Stimulated activated CD4-positive, alpha-beta T cell treated with anti-CD3 and anti-CD28 coated beads, Interleukin-15, amount 100 ng/mL, for 1 hour (primary cell): ENCODE data around the gene NKAIN4.
"Not testable (repeated sequence)": the region's sequence is repeated elsewhere in the genome, so short reads cannot be mapped to it uniquely, and the experiment has no call there.

Experiments used
- DNase-seq, 2 donors: peaks; one replicate each; pipeline ENCODE4 v3.0.0-alpha.2; 2020; ENCODE audit warnings: low read depth in 1 of 2, low spot score in 1 of 2

Gene NKAIN4

DNA sequence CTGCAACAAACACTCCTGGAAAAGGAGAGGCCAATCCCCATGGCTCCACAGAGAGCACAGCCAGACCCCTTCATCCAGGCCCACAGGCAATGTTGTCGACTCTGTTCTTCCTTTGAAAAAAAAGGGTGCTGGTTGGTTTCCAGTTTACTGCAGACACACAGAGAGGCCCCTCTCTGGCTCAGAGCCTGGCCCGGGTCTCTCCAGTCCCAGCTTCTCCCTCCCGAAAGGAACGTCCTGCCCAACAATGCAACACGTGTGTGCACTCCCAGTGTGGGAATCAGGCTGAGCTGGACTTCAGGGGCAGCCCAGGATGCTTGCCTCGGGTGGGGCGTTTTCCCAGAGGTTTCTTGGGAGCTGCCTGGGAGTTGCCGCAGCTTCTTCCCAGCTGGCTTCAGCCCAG, 4.5 kb upstream of the NKAIN4 start:
- DNase-seq: no peak

DNA sequence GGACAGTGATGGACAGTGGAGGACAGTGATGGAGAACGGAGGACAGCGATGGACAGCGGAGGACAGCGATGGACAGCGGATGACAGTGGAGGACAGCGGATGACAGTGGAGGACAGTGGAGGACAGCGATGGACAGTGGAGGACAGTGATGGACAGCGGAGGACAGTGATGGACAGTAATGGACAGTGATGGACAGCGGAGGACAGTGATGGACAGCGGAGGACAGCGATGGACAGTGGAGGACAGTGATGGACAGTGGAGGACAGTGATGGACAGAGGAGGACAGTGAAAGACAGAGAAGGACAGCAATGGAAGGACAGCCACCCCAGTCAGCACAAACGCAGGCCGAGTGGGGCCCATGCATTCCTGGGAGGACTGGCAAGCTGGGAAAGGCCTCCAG, 3.4 kb upstream of the NKAIN4 start:
- no peak for DNase-seq

DNA sequence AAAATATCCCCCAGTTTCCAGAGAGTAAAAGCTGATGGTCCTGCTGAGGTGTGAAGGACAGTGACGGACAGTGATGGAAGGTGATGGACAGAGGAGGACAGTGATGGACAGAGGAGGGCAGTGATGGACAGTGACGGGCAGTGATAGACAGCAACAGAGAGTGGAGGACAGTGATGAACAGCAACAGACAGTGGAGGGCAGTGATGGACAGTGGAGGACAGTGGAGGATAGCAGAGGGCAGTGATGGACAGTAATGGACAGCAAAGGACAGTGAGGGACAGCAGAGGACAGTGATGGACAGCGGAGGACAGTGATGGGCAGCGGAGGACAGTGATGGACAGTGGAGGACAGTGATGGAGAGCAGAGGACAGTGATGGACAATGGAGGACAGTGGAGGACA, 2.7 kb upstream of the NKAIN4 start:
- DNase-seq: no peak

DNA sequence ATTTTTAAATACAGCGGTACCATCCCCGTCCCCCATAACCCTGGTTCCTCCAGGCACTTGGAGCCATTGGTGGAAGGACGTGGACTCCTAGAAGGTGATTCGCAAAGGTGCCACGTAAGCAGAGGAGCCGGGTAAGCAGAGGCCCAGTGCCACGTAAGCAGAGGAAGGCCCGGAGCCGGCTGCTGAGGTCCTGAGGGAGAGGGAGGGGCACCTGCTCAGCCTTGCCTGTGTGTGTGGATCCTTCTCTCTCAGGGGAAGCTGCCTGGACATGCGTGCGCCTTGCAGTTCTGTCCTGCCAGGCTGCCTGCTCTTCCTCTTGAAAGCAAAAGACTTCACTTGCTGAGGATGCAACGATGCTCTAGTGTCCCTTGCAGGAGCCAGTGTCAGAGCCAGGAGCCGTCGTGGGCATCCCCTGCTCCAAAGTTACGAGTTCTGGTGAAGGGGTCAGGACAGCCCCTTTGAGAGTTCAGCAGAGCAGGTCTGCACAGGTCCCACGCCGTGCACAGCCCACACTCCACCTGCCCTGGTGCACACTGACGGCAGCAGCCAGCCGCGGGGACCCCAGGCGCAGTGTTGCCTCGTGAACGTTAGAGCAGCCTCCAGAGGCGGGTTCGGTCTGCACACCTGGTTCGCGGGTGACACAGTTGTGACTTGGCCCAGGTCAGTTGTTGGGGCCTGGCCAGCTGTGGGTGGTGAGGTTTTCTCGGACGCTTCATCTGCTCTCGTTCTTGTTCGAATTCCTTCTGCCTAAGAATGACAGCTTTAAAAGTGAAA, 1.9 kb upstream of the NKAIN4 start:
- no peak for DNase-seq

DNA sequence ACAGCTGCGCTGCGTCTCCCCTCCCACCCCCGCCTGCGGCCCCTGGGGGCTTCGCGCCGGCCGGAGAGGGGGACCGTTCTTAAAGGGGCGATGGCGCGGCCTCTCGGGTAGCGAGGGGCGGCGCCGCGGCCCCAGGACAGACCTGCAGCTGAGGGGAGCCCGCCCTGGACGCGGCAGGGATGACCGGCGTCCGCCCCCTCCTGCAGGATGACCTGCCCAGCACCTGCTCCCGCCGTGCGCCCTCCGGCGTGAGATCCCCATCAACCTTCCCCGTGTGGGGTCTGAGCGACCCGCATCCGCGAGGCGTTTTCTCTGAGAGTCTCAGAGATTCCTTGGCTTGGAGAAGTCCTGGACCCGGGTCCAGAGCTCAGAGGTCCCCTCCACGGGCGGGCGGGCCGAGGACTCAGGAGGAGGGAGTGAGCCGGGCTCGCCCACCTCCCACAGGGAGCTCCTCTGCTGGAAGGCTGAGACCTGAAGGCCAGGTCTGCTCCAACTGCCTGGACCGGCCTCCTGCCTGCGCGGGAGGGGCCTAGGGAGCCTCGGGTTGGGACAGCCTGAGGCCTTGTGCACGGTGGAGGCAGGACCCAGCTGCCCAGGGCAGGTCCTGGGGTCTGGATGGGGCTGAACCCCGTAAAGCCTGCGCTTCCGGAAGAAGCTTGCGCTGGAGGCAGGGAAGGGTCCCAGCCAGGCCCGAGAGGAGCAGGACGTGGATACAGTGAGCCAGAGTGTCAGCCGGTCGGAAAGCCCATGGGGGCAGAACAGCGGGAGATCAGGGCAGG, 532 bp upstream of the NKAIN4 start:
- DNase-seq: no peak

DNA sequence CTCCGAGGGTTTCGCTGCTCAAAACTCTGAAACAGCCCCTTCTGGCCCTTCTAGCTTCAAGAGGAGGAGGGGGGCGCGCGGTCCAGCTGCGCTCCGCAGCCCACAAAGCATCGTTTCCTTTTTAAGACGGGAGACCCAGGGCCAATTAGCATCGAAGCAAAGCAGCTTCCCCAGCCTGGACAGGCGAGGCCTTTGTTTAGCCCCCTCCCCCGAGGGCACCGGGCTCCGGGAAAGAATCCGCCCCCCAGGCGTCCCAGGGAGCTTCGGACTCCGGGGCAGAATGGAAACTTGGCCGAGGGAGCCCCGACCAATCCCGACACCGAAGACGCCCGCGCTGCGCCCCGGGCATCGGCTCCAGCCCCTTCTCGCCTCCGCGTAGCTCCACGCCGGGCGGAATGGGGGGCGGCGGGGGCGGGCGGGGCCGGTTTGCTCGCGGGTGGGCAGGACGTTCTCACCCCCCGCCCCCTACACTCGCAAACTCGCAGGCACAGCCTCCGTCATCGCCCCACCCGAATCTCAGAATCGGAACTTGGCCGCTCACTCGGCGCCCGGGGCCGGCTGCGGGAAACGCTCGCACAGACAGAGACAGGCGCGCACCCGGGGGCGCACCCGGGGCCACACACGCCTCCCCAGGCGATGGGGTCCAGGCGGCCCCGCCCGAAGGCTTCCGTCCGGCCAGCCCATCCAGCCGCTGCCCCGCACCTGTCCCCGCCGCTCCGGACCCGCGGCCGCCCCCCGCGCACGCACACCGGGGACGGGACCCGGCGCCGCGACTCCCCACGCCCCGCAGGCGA, 628 bp downstream of the NKAIN4 start:
- no peak for DNase-seq

DNA sequence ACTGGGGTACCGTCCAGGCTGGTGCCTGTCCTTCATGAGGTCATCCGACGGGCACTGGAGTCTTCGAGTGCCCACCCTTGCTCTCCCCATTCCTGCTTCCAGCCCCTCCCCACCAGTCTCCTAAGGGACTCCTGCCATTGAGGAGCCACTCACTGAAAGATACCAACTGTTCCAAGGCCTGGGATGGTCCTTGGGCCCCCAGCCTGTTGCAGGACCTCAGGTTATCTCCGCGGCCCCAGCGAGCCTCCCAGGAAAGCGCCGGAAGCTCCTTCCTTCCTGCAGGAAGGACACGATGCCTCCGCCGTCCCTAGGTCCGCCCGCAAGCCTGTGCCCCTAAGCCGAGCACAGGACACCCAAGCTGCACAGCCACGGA, 1.2 kb downstream of the NKAIN4 start:
- DNase-seq: no peak

DNA sequence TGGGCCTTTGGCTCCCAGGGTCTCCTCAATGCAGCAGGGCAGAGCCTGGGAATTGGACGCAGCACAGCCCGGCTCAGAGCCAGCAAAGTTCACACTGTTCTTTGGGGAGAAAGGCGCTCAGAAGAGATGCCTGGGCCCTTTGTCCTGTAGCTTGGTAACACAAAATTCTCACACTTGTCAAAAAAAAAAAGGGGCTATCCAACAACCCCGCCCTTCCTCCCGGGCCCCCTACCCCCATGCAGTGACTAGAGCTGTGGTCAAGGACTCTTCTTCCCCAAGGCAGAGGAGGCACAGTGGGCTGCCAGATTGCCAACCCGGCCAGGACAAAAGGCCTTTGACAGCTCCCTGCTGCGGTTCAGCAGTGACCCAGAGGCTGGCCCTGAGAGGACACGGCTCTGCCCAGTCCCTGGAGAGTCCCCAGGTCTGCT, 2.0 kb downstream of the NKAIN4 start:
- no peak for DNase-seq

DNA sequence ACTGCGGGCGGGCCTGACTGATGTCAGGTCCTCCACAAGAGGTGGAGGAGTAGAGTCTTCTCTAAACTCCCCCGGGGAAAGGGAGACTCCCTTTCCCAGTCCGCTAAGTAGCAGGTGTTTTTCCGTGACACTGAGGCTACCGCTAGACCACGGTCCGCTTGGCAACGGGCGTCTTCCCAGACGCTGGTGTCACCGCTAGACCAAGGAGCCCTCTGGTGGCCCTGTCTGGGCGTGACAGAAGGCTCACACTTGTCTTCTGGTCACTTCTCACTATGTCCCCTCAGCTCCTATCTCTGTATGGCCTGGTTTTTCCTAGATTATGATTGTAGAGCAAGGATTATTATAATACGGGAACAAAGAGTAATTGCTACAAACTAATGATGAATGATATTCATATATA, 2.9 kb downstream of the NKAIN4 start:
- not testable (repeated sequence) for DNase-seq

DNA sequence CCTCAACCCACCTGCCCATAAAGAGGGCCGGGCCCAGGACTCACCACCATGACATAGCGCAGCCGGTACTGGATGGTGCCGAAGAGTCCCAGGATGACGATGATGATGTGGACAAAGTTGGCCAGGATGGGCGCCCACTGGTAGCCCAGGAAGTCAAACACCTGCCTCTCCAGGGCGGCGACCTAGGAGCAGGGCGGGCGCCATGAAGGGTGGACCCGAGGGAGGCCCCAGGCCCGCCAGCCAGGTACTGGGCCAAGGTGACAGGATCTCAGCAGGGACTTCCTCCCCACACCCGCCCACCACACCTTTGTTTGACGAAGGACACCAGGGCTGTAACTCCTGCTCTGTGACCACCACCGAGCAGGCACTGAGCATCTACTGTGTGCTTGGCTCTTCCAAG, 4.4 kb downstream of the NKAIN4 start:
- no peak for DNase-seq

DNA sequence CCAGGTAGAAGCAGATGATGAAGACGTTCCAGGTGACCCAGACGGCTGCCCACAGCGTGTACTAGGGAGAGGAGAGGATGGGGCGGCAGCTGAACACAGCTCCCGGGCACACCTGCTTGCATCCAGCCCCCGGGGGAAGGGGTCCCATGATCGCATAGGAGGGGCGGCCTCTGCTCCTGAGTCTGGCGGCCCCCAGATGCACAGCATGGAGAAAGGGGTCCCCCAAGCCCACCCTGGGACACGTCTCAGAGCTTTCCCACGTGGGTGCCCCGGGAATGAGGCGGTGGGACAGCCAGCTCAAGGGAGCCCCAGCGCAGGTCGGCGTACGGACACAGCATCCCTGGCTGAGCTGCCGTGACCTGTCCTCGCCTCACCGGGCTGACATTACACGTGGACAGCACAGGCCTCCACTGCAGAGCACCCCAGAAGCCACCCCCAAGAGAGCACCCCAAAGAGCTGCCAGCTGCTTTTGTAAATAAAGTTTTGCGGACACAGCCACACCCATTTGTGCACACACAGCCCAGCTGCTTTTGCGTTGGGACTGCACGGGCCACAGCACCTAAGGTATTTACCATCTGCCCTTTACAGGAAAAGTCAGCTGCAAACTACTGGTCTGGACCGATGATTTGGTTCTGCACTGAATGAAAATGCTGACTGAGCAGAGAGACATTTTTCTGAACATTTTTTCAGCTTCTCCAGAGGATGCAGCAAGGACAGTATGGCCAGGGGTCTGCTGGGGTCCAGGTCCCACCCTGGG, 5.2 kb downstream of the NKAIN4 start:
- no peak for DNase-seq

DNA sequence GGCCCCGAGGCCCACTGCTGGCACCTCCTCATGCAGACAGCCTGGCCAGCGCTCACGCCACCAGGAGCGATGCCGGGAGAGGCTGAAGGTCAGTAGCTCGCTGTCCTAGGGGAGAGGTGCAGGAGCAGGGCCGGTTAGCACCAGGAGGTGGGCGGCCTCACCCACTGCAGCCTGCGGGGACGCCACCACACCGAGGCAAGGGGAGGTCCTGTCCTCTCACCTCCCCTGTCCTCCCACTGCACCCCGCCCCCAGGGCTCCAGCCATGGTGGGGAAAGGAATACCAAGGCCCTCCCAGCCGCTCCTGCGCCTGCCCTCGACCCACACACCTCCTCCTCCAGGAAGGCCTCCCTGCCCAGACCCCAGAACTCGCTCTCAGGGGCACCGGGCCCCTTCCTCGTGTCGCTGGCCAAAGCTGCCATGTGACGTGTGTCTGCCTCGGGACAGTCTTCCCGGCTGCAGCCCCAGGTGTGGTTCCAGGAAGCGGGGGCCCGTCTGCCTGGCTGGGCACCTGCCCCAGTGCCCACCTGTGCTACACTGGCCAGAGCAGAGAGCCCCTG, 6.5 kb downstream of the NKAIN4 start:
- no peak for DNase-seq

DNA sequence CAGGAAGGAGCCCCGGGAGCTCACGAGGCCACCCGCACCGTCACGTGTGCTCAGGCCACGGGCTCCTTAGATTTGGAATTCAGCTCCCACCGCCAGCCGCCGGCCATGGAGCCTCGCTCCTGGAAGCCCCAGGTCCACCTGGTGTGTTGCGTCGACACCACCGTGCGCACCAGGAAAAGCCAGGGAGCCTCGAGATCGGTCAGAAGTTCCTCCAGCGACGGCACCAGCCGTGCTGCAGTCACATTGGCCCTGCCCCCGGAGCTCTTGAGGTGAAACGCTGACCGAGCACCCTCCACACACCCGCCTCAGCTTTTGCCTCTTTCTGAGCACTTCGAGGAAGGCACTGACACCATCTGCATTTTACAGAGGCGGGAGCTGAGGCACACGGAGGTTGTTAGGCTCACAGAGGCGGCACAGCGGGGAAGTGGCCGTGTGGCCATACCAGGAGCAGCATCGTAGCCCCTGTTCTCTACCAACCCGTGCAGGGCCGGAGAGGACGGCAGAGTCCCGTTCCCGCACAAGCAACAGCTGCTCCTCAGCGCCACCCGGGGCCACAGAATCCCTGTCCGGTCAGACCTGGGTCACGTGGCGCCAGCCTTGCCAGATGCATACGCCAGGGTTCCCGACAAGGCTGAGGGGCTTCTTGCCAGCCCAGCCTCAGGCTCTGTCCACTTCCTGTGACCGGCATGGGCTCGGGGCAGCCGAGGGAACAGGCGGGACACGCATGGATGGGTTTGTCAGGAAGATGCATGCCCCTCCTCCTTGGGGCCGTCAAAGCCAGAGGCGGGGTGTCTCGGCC, 7.6 kb downstream of the NKAIN4 start:
- DNase-seq: no peak

DNA sequence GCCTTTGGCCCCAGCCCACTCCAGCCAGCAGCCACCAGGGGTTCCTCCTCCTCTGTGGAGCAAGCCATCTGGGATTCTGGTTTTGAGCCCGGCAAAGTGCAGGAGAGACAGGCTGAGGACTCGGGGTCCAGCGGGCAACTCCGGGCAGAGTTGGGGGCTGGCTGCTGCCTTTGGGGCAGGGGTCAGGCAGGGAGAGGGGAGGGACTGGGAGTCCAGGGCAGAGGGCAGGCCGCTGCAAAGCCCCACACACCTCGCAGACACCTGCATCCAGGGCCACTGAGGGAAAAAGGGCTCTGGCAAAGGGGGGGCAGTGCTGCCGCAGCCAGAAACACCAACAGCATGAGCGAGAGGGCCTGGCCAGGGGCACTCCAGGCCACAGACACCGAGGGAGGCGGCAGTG, 9.8 kb downstream of the NKAIN4 start:
- DNase-seq: no peak

DNA sequence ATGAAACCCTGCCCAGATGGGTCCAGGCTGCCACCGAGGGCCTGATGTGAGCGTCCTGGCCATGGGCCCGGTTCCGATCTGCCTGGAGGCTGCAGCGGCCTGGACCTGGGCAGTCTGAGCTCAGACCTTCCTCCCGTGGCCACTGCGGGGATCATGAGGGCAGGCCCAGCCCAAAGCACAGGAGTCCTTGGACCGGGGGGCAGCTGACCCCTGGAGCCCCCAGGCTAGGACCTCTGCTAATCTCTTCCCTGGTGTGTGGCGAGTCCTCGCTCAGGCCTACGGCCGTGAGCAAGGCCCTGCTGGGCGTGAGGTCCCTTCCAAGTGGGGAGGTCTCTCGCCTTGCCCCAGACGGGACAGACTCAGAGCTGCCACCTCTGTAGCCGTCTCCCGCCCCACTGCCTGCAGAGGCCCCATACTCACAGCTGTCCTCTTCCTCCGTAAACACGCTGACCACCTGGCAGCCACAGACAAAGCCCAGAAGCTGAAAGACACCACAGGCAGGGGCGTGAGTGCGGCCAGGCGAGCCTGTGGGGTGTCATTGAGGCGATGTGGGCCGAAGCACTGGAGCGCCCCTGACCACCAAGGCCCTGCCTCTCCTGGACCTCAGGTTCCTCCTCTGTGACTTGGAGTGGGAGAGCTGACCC, 10.5 kb downstream of the NKAIN4 start:
- no peak for DNase-seq

DNA sequence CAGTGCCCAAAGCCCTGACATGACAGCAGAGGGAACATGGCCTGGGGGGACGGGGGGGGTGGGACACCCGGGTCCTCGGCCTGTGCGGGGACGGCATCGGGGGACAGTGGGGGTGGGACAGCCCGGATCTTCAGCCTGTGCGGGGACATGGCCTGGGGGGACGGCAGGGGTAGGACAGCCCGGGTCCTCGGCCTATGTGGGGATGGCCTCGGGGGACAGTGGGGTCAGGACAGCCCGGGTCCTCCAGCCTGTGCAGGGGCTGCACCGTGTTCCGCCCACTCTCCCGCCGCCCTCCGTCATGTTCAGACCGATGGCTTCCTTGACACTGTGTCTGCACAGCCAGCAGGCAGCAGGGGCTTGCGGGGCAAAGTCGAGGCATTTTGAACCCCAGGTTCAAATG, 11.5 kb downstream of the NKAIN4 start:
- no peak for DNase-seq

DNA sequence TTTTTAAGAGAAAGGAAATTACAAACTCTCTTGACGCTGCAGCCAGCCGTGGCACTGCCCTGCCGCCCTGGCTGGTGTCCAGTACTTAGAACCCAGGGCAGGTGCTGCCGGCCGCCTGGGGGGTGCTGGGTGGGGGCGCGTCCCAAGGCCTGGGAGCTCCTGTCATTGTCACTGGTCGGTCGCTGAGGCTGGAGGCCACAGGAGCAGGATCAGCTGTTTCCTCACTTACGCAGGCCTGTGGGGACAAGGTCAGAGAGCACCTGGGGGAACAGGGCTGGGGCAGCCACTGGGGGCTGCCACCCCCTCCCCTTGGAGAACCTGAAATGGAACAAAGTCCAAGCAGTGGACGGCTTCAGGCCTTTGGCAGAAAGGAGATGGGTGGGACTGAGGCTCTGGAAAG, 13.0 kb downstream of the NKAIN4 start:
- DNase-seq: no peak

DNA sequence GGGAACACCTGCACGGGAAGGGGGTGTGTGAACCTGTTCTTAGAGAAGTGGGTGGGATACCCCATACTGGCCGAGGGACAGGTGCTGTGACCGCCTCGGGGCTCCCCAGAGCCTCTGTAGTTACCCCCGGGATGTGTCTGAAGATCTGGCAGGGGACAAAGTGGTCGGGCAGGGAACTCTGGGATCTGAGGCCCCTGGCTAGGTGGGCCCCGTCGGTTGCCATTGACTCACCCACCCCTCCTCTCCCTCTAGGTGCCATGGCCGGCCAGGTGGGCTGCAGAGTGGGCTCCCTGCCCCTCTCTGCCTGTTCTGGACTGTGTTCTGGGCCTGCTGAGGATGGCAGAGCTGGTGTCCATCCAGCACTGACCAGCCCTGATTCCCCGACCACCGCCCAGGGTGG, 14.3 kb downstream of the NKAIN4 start:
- no peak for DNase-seq

DNA sequence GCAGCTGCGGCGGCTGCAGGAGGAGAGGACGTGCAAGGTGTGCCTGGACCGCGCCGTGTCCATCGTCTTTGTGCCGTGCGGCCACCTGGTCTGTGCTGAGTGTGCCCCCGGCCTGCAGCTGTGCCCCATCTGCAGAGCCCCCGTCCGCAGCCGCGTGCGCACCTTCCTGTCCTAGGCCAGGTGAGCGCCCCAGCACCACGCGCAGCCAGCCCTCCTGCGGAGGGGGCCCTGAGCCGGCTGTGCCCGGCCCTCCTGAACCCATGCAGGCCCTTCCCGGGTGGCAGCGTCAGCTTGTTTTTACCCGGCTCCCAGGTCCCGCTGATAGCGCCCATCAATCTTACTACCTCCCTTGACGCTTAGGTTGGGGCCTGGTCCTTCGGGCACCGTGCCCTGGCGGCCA, 14.8 kb downstream of the NKAIN4 start:
- DNase-seq: no peak
